GM20000 (cell line): ENCODE data around the gene MROH8.

ENCODE experiments used
- DNase-seq: peaks from one replicate; pipeline ENCODE4 v3.0.0; 2012; ENCODE audit warnings: low spot score
- TF ChIP-seq, protein P1 (sequence below): IDR thresholded peaks from 2 replicates; pipeline ENCODE4 v1.5.1; 2012; ENCODE audit warnings: mild to moderate bottlenecking, control low read depth; ENCODE audit errors: extremely low read depth, missing control alignments

MROH8 gene

DNA sequence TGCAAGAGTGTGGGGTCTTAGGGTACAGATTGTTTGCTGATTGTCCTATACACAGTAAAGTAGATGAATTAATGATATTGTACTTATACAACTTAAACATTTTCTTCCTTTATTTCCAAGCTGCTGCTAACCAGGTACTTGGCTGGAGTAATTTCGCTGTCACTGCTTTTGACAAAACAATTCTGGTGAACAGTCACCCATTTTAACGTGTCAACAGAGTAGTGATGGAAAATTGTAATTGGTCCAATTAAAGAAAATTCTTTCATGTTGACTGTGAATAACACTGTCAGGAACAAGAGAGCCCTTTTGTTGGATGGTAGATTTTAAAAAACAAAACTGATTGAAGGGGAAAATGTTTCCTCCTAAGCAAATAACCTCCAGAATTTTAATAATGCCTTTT lies 26.4 kb upstream of the MROH8 start:
- TF ChIP-seq, protein P1, sequence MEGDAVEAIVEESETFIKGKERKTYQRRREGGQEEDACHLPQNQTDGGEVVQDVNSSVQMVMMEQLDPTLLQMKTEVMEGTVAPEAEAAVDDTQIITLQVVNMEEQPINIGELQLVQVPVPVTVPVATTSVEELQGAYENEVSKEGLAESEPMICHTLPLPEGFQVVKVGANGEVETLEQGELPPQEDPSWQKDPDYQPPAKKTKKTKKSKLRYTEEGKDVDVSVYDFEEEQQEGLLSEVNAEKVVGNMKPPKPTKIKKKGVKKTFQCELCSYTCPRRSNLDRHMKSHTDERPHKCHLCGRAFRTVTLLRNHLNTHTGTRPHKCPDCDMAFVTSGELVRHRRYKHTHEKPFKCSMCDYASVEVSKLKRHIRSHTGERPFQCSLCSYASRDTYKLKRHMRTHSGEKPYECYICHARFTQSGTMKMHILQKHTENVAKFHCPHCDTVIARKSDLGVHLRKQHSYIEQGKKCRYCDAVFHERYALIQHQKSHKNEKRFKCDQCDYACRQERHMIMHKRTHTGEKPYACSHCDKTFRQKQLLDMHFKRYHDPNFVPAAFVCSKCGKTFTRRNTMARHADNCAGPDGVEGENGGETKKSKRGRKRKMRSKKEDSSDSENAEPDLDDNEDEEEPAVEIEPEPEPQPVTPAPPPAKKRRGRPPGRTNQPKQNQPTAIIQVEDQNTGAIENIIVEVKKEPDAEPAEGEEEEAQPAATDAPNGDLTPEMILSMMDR, result no peak
- DNase-seq, result no peak

DNA sequence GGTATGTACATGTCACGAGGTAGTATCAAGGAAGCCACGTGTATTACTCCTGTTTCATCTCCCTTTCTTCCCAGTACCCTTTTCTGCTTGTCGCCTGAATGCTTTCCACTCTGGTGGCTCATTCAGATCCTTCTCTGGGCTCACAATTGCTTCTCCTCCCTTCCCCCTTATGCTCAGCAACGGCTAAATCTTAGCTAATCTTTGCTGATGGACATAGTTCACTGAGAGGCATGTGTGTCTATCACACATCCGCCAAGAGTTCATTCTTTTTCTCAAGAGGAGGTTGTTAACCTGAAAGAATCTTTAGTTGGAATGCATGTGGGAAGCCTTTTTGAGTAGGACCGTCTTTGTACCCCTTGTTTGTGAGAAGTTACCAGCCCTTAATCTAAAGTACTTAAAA lies 25.8 kb upstream of the MROH8 start:
- TF ChIP-seq, protein P1, result no peak
- no peak for DNase-seq

DNA sequence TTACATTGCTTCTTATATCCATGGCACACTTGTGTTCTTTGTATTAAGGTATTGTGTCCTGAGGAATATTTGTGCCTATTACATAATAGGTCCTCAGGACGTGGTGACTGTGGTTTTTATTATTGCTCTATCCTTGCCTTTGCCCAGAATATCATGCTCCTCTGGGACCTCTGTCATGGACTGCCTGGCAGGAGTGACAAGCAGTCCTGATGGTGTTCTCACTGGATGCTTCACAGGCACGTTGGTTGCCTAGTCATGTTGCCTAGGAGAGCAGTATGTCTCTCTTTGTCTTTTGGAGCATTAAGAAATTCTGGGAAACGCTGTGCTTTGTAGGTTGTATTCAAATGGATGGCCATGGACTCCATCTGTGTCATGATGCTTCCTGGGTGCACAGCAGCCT lies 24.7 kb upstream of the MROH8 start:
- TF ChIP-seq, protein P1, result no peak
- no peak for DNase-seq

DNA sequence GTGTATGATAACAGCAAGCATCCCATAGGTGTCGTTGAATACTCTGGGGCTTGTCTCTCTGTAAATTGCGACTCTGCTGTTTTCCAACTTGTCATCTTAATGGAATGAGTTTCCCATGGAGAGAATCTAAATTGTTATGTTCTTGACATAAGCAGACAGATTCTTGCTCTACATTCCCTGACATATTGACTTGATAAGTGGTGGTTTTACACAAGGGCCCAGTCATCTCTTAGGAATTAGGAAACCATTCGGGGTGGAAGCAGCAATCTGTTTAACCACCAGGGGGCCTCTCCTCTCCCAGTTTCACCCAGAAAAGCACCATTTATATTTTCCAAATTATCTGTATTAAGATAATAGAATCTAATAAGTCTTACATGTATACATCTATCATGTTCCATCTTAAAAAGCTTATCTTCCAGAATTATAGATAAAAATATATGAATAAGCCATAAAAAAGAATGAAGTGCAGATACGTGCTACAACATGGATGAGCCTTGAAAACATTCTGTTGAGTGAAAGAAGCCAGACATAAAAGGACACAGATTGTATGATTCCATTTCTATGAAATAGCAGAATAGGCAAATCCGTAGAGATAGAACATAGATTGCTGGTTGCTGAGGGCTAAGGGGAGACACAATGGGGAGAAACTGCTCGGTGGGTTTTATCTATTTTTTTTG lies 23.1 kb upstream of the MROH8 start:
- no peak for DNase-seq

DNA sequence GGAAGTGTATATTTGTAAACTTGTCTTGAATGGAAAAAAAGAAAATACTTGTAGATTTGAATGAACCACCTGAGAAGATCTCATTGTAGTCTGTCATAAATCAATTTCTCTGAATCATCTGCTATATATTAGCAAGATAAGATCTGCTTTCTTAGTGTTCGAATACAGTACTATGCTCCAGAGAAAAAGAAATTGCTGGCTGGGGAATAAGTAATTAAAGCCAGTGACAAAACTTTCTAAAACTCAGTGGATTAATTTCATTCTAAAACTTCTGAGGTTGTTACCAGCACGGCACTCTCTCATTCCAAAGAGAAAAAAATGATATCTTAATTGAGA lies 22.4 kb upstream of the MROH8 start:
- TF ChIP-seq, protein P1, result no peak
- no peak for DNase-seq

More for the DNA sequence above, 23.1 kb upstream of the MROH8 start:
- TF ChIP-seq, protein P1, result peak; percentile 49

DNA sequence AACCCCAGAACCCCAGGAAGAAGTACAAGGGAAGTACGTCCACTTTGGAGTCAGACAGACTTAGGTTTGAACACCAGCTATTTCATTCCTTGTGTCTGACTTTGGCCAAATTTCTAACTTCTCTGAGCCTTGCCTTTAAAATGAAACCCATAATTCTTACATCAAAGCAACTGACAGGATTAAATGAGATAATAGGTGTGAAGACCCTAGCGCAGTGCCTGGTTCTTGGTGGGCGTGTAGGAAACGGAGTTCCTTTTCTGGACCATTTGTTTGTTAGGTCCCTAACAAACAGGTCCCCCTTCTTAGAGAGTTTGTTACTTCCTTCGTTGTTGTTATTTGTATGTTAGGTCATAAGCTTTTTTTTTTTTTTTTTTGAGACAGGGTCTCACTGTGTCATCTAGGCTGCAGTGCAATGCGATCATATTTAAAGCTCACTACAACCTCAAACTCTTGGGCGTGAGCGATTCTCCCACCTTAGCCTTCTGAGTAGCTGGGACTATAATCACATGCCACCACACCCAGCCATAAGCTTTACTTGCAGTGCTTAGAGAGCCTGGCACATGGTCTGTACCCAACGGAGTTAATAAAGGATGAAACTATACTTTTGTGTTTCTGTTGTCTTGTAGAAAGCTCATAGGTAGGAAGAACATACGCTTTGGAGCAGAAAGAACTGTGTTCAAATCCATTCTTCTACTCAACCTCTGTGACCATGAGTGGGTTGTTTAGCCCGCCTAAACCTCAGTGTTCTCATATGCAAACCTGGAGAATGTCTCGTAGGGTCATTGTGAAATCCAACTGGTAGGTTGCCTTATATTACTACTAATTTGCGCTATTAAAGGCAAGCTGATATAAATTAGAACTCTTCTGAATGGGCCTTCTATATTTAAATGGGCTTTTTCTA lies 21.8 kb upstream of the MROH8 start:
- TF ChIP-seq, protein P1, result no peak
- DNase-seq, result no peak

DNA sequence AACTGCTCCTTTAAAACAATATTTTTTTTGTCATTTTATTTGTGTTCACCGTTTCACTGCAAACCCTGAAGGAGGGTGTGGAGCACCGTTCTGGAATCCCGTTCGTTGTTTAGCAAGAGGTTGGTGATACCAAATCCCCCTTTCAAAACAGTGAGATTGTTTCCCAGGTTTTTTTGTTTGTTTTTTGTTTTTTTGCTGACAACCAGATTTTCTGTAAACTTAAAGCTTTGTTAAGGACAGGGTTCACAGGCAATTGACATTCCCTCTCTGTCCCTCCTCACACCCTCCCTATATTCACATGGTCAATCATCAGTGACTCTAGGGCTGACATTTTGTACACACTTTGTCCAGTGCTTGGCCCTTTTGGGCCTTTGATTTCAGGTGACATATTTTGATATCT lies 21.0 kb upstream of the MROH8 start:
- TF ChIP-seq, protein P1, result no peak
- no peak for DNase-seq
